HEK293T (cell line): ENCODE data around the gene PRAMEF13.
"Not testable (repeated sequence)": the region's sequence is repeated elsewhere in the genome, so short reads cannot be mapped to it uniquely, and the experiment has no call there.

Experiments
- ARNT ChIP-seq: fragments of 450-650 bp; IDR thresholded peaks from 2 replicates; pipeline ENCODE4 v1.6.1; 2017; ENCODE audit warnings: mild to moderate bottlenecking
- BHLHE40 ChIP-seq: fragments of 450-650 bp; IDR thresholded peaks from 2 replicates; pipeline ENCODE4 v1.6.1; 2016; ENCODE audit warnings: mild to moderate bottlenecking, moderate library complexity, borderline replicate concordance
- CTBP1 ChIP-seq: fragments of 450-650 bp; IDR thresholded peaks from 2 replicates; pipeline ENCODE4 v1.6.1; 2016; ENCODE audit warnings: borderline replicate concordance
- ELF4 ChIP-seq: fragments of 450-650 bp; IDR thresholded peaks from 2 replicates; pipeline ENCODE4 v1.6.1; 2017; ENCODE audit warnings: antibody characterized with exemption
- FOXK2 ChIP-seq: fragments of 450-650 bp; IDR thresholded peaks from 2 replicates; pipeline ENCODE4 v1.6.1; 2016; ENCODE audit warnings: mild to moderate bottlenecking
- FOXM1 ChIP-seq: fragments of 450-650 bp; IDR thresholded peaks from 2 replicates; pipeline ENCODE4 v1.6.1; 2017; ENCODE audit warnings: mild to moderate bottlenecking, borderline replicate concordance
- LEF1 ChIP-seq: fragments of 450-650 bp; IDR thresholded peaks from 2 replicates; pipeline ENCODE4 v1.6.1; 2017; ENCODE audit warnings: mild to moderate bottlenecking, borderline replicate concordance
- NFRKB ChIP-seq: fragments of 450-650 bp; IDR thresholded peaks from 2 replicates; pipeline ENCODE4 v1.6.1; 2016; ENCODE audit warnings: mild to moderate bottlenecking, moderate library complexity
- SP1 ChIP-seq: fragments of 450-650 bp; IDR thresholded peaks from 2 replicates; pipeline ENCODE4 v1.6.1; 2017
- TARDBP ChIP-seq: fragments of 450-650 bp; IDR thresholded peaks from 2 replicates; pipeline ENCODE4 v1.6.1; 2016
- ZNF384 ChIP-seq: fragments of 450-650 bp; IDR thresholded peaks from 2 replicates; pipeline ENCODE4 v1.6.1; 2016
- TF ChIP-seq, protein P1 (sequence below): fragments of 450-650 bp; IDR thresholded peaks from 2 replicates; pipeline ENCODE4 v1.6.1; 2016

DNA sequence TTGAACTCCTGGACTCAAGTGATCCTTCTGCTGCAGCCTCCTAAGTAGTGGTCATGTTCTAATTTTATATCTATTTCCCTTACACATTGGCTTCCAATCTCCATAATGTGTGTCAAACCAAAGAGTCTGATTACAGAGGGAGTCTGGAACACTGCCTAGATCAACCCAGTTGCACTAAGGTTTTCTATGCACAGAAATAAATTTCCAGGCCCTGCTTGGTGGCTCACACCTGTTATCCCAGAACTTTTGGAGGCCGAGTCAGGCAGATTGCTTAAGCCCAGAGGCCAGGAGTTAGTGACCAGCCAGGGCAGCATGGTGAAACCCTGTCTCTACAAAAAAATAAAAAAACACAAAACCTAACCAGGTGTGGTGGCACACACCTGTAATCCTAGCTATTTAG lies 32.8 kb upstream of the PRAMEF13 start:
- not testable (repeated sequence) for TF ChIP-seq ELF4, SP1, BHLHE40, FOXM1, TARDBP, FOXK2, ZNF384, LEF1, CTBP1, NFRKB, ARNT
- TF ChIP-seq, protein P1, sequence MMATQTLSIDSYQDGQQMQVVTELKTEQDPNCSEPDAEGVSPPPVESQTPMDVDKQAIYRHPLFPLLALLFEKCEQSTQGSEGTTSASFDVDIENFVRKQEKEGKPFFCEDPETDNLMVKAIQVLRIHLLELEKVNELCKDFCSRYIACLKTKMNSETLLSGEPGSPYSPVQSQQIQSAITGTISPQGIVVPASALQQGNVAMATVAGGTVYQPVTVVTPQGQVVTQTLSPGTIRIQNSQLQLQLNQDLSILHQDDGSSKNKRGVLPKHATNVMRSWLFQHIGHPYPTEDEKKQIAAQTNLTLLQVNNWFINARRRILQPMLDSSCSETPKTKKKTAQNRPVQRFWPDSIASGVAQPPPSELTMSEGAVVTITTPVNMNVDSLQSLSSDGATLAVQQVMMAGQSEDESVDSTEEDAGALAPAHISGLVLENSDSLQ: not testable (repeated sequence)
